KOPT-K1 (cell line): ENCODE measurements around the gene TRMT44.

ENCODE experiments used
- H3K27ac ChIP-seq: fragments of 200-600 bp; sonication (generic); 2 replicates; pipeline ENCODE4 v1.5.1; 2016; ENCODE audit warnings: antibody characterized with exemption, mild to moderate bottlenecking, low read depth, low read length; ENCODE audit not compliant: poor library complexity, severe bottlenecking
- H3K36me3 ChIP-seq: fragments of 200-600 bp; sonication (generic); 2 replicates; pipeline ENCODE4 v1.5.1; 2017; ENCODE audit warnings: antibody characterized with exemption, mild to moderate bottlenecking, low read length, moderate library complexity; ENCODE audit not compliant: insufficient read depth
- H3K9me3 ChIP-seq: fragments of 200-600 bp; sonication (generic); 2 replicates; pipeline ENCODE4 v1.5.1; 2017; ENCODE audit warnings: antibody characterized with exemption, low read length, mild to moderate bottlenecking; ENCODE audit not compliant: insufficient read depth, poor library complexity, severe bottlenecking

Gene TRMT44

GRCh38 chr4:8525383-8526120, 85.0 kb downstream of the TRMT44 start:
- H3K9me3 ChIP-seq, result no peaks in the 10 kb centered on the region
- H3K27ac ChIP-seq, result no peak overlapping the region
- H3K36me3 ChIP-seq, result no peaks in the 10 kb centered on the region
